Smooth muscle cell (in vitro differentiated cells): Measurements from ENCODE around the gene PSMB3. TPM values are rescaled to one million over a fixed set of nuclear protein-coding genes. Genes with fewer than 3 reads are reported as not detected.

Experiments used
- DNase-seq: peaks from one replicate; lab custom pipeline; 2025; ENCODE audit not compliant: unreplicated experiment; lab: John Stamatoyannopoulos, UW
- H2AFZ ChIP-seq: fragments of 200-600 bp; sonication (generic); 2 replicates; pipeline ENCODE4 v1.6.0; 2016; ENCODE audit warnings: antibody characterized with exemption, low read depth, mild to moderate bottlenecking
- H3F3A ChIP-seq: fragments of 200-600 bp; sonication (generic); 2 replicates; pipeline ENCODE4 v1.6.0; 2017; ENCODE audit warnings: antibody characterized with exemption, low read depth
- H3K27ac ChIP-seq: fragments of 200-600 bp; sonication (generic); 2 replicates; pipeline ENCODE4 v1.5.1; 2016; ENCODE audit warnings: low read depth, mild to moderate bottlenecking
- H3K27me3 ChIP-seq: fragments of 200-600 bp; sonication (generic); 2 replicates; pipeline ENCODE4 v1.6.1; 2016; ENCODE audit warnings: low read depth, mild to moderate bottlenecking
- H3K36me3 ChIP-seq: fragments of 200-600 bp; sonication (generic); 2 replicates; pipeline ENCODE4 v1.5.1; 2016; ENCODE audit warnings: low read depth
- H3K4me1 ChIP-seq: fragments of 200-600 bp; sonication (generic); 2 replicates; pipeline ENCODE4 v1.5.1; 2016; ENCODE audit warnings: low read depth
- H3K4me2 ChIP-seq: fragments of 200-600 bp; sonication (generic); 2 replicates; pipeline ENCODE4 v1.6.0; 2016; ENCODE audit warnings: mild to moderate bottlenecking
- H3K4me3 ChIP-seq: fragments of 200-600 bp; sonication (generic); 2 replicates; pipeline ENCODE4 v1.5.1; 2016; ENCODE audit warnings: mild to moderate bottlenecking
- H3K79me2 ChIP-seq: fragments of 200-600 bp; sonication (generic); 2 replicates; pipeline ENCODE4 v1.6.0; 2016; ENCODE audit warnings: low read depth, mild to moderate bottlenecking
- H3K9ac ChIP-seq: fragments of 200-600 bp; sonication (generic); 2 replicates; pipeline ENCODE4 v1.6.0; 2016; ENCODE audit warnings: low read depth
- H3K9me3 ChIP-seq: fragments of 200-600 bp; sonication (generic); replicated peaks from 2 replicates; pipeline ENCODE4 v1.5.1; 2016; ENCODE audit warnings: low read depth
- H4K20me1 ChIP-seq: fragments of 200-600 bp; sonication (generic); 2 replicates; pipeline ENCODE4 v1.6.0; 2016; ENCODE audit warnings: low read depth
- CTCF ChIP-seq: fragments of 200-600 bp; sonication (generic); IDR thresholded peaks from 2 replicates; pipeline ENCODE4 v1.5.1; 2017; ENCODE audit warnings: borderline replicate concordance, mild to moderate bottlenecking, antibody characterized with exemption; ENCODE audit not compliant: insufficient read depth, poor library complexity, severe bottlenecking
- WGBS: methylation state at CpG from one replicate; pipeline ENCODE4 v1.1.7; 2016; ENCODE audit warnings: low lambda C conversion rate; 5-methylcytosine and 5-hydroxymethylcytosine counted together
- microRNA-seq: library from miRNA; unstranded; fragments of <30 nt; microRNA quantifications from one replicate; pipeline ENCODE4, GENCODE V29; 2016; ENCODE audit warnings: borderline number of aligned reads
- polyA plus RNA-seq: library from polyadenylated mRNA; unstranded; fragments of >200 nt; fragmentation: Nextera tagmentation; extraction: Ambion mirVana; gene quantifications from 2 replicates; pipeline ENCODE4 v1.2.1, GENCODE V29; 2016
- small RNA-seq: library from RNA; depleted of rRNA; stranded (forward); fragments of <200 nt; gene quantifications from one replicate; pipeline ENCODE3, GENCODE V24; 2014
- total RNA-seq: library from RNA; depleted of rRNA; stranded (reverse); fragments of >200 nt; gene quantifications from 2 replicates; pipeline ENCODE4 v1.2.3, GENCODE V29; 2014

PSMB3 gene
- total and polyA plus RNA-seq, 2 experiments from 2014 or later = 312 to 358 TPM

DNA sequence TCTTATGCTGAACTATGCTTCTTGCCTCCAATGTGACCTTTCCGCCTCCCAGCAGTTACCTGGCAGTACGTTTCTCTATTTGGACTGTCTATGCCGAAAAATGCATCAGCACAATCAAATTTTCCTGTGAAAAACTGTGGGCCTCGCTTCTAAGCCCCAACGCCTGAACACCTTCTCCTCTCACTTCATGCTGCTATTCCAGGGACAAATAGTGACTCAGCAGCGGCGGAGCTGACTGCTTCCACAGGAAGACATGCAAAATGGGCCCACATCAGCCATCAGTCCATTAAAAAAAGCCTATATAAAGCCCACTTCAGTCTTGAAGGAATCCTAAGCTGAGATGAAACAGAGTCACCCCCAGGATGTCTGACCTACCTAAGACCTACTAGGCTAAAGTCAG, 57.3 kb downstream of the PSMB3 start:
- H3K9me3 ChIP-seq = no peaks in the 10 kb centered on the region
- H3F3A ChIP-seq = no peaks in the 10 kb centered on the region
- no peak overlapping the region for H3K4me3 ChIP-seq
- no peak overlapping the region for H2AFZ ChIP-seq
- no peak overlapping the region for H3K4me2 ChIP-seq
- no peaks in the 10 kb centered on the region for H3K27me3 ChIP-seq
- H3K79me2 ChIP-seq = no peaks in the 10 kb centered on the region
- peaks cover 25% of the 10 kb centered on the region for H3K36me3 ChIP-seq
- no peaks in the 10 kb centered on the region for H4K20me1 ChIP-seq
- no peak overlapping the region for H3K27ac ChIP-seq
- DNase-seq = no peak
- TF ChIP-seq CTCF = no peak
- WGBS = 95% methylated on average over 7 of the region's 7 CpGs
- no peak overlapping the region for H3K9ac ChIP-seq
- H3K4me1 ChIP-seq = no peaks in the 10 kb centered on the region

Small RNA genes lying within 50 kb of the gene (microRNA-seq; reads per million reads assigned to microRNA genes)
- 1.8 reads per million for gene MIR4726

Small RNA genes lying within 50 kb of the gene (small RNA-seq; reads per million reads assigned to genes)
- gene MIR4726 (not detected), gene RNA5SP440 (0.76 reads per million, percentile 25 among the genes with 10 or more reads in this experiment), gene RNU6-866P (not detected)

Other genes starting within 250 kb of the PSMB3 start
- 0.09 and 0.90 TPM in 2 replicates for gene SRCIN1, start 146.8 kb upstream of the PSMB3 start, total RNA-seq
- gene SRCIN1, start 146.8 kb upstream of the PSMB3 start, polyA plus RNA-seq = 0.16 and 0.72 TPM in 2 replicates
- gene EPOP, start 77.8 kb upstream of the PSMB3 start, total RNA-seq = 0.85 and 1.6 TPM in 2 replicates
- gene EPOP, start 77.8 kb upstream of the PSMB3 start, polyA plus RNA-seq = 0.24 and 0.40 TPM in 2 replicates
- gene MLLT6, start 47.5 kb upstream of the PSMB3 start, total RNA-seq = 11.2 and 12.4 TPM in 2 replicates
- 4.6 and 8.1 TPM in 2 replicates for gene MLLT6, start 47.5 kb upstream of the PSMB3 start, polyA plus RNA-seq
- gene CISD3, start 22.4 kb upstream of the PSMB3 start, total RNA-seq = 0.54 and 1.3 TPM in 2 replicates
- 15.1 and 18.1 TPM in 2 replicates for gene CISD3, start 22.4 kb upstream of the PSMB3 start, polyA plus RNA-seq
- gene PCGF2, start 4.4 kb upstream of the PSMB3 start, total RNA-seq = 4.7 and 11.6 TPM in 2 replicates
- gene PCGF2, start 4.4 kb upstream of the PSMB3 start, polyA plus RNA-seq = 6.1 and 11.2 TPM in 2 replicates
- gene PIP4K2B, start 46.8 kb downstream of the PSMB3 start, total RNA-seq = 31.9 and 46.5 TPM in 2 replicates
- 11.1 and 13.7 TPM in 2 replicates for gene PIP4K2B, start 46.8 kb downstream of the PSMB3 start, polyA plus RNA-seq
- gene CWC25, start 72.6 kb downstream of the PSMB3 start, total RNA-seq = 9.2 and 26.0 TPM in 2 replicates
- gene CWC25, start 72.6 kb downstream of the PSMB3 start, polyA plus RNA-seq = 11.0 and 17.2 TPM in 2 replicates
- gene RPL23, start 101.0 kb downstream of the PSMB3 start, total RNA-seq = 1,675 and 1,715 TPM in 2 replicates
- gene RPL23, start 101.0 kb downstream of the PSMB3 start, polyA plus RNA-seq = 435 and 499 TPM in 2 replicates
- 108 and 133 TPM in 2 replicates for gene LASP1, start 117.3 kb downstream of the PSMB3 start, total RNA-seq
- gene LASP1, start 117.3 kb downstream of the PSMB3 start, polyA plus RNA-seq = 120 and 130 TPM in 2 replicates
- not detected in 2 replicates for gene FBXO47, start 214.7 kb downstream of the PSMB3 start, total RNA-seq
- not detected in 2 replicates for gene FBXO47, start 214.7 kb downstream of the PSMB3 start, polyA plus RNA-seq